ENCODE results near the gene CELSR2.
A peak's percentile ranks its signal among the peaks of the same experiment; 100 is the strongest.
"Not testable (repeated sequence)": the region's sequence is repeated elsewhere in the genome, so short reads cannot be mapped to it uniquely, and the experiment has no call there.

The CELSR2 gene

GRCh38 chr1:109248797-109249629 is at the start of gene CELSR2:
CELSR2 (plus strand) TSS chr1:109249539; CDS start chr1:109250080, 541 bp downstream.
- peak; percentile 55 for DNase-seq (ENCODE audit: low spot score)

- DNase-seq (ENCODE audit: low spot score) = no peak
Measured at GRCh38 chr1:109199710-109200109, 49.6 kb upstream of the CELSR2 start.

DNA sequence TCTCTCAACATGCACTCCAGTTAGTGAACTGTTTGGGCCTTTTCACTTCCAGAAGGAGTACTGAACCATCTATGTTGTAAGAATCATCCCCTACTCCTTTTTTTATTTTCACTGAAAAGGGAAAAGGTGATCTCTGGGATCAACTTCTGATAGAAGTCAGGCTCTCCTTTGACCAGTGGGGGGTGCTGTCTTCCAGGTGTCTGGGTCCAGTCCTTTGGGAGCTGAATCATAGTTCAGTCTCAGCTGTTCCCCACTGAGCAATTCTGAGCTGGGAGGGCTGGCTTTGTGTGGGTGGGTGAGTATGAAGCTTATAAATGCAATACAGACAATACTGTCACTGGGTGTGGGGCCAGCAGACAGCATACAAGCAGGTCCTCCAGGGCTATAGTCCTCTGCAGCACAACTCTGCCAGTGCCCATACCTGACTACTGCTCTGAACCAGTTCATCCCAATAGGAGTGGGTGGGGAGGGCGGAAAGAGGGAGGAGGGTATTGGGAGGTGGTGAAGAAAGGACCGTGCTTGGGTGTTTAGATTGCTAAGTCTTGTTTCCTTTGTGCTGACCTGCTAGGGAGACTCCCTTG is 48.1 kb upstream of the CELSR2 start:
- DNase-seq (ENCODE audit: low spot score) = peak; percentile 45

DNA sequence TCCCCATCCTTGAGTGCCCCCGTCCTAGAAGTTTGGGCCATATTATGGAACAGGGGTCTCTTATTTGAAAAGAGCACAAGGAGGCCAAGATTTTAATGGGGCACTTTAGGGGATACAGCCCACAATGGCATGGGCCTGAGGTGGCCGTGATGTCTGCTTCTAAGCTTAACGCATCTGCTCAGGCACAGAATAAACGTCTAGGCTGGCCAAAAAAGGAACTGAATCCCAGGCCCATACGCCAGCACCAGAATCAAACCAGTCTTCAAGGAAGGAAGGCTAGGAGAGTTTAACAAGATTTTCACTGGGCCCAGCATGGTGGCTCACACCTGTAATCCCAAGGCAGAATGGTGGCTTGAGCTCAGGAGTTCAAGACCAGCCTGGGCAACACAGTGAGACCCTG is 44.9 kb upstream of the CELSR2 start:
- no peak for DNase-seq (ENCODE audit: low spot score)

- DNase-seq (ENCODE audit: low spot score) = no peak
Measured at GRCh38 chr1:109206339-109206738, 43.0 kb upstream of the CELSR2 start.

GRCh38 chr1:109207467-109208103 is 41.8 kb upstream of the CELSR2 start:
- DNase-seq (ENCODE audit: low spot score) = no peak

DNA sequence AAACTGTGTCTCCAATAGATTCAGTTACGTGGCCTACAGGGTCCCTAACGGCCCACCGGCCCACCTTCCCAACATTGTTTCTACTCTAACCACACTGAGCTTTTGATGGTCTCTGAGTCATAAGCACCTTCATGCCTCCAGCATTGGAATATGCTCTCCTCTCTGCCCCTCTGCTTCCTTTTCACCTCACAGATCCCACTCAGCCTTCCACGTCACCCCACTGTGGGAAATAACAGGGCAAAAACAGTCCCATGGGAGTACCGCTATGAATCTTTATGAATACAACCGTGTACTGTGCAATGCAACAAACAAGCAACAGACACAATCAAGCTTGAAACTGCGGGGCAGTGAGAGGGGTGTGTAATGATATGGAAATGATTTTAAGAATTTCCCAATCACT is 40.9 kb upstream of the CELSR2 start:
- DNase-seq (ENCODE audit: low spot score) = no peak

- no peak for DNase-seq (ENCODE audit: low spot score)
Measured at GRCh38 chr1:109208836-109209463, 40.4 kb upstream of the CELSR2 start.

- DNase-seq (ENCODE audit: low spot score) = no peak
Measured at GRCh38 chr1:109210058-109210457, 39.3 kb upstream of the CELSR2 start.

DNA sequence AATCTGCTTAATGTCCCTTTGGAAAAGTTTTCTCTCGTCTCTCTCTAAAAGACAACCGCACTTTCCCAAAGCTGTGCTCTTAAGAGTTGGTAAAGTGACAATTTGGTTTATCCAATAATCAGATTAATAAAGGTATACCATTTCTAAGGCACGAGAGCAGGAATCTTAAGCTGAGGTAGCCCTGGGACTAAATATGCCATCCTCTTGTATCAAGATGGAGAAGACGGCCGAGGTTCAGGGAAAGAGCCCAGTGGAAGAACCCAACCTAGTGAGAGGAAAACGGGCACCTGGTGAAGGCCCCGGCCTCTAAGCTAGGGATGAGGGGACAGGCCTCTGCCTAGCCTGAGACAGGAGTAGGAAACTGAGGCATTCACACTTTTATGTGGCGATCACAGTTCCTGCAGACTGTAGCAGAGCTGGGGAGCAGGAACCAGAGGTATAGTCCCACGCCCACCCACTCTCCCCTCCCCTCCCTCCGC is 36.0 kb upstream of the CELSR2 start:
- DNase-seq (ENCODE audit: low spot score) = no peak

GRCh38 chr1:109213824-109214693 is 35.3 kb upstream of the CELSR2 start, which contains the start of gene SARS1:
SARS1 (plus strand) TSS chr1:109213918; CDS start chr1:109213993, 75 bp downstream.
- DNase-seq (ENCODE audit: low spot score) = peak; percentile 89

DNA sequence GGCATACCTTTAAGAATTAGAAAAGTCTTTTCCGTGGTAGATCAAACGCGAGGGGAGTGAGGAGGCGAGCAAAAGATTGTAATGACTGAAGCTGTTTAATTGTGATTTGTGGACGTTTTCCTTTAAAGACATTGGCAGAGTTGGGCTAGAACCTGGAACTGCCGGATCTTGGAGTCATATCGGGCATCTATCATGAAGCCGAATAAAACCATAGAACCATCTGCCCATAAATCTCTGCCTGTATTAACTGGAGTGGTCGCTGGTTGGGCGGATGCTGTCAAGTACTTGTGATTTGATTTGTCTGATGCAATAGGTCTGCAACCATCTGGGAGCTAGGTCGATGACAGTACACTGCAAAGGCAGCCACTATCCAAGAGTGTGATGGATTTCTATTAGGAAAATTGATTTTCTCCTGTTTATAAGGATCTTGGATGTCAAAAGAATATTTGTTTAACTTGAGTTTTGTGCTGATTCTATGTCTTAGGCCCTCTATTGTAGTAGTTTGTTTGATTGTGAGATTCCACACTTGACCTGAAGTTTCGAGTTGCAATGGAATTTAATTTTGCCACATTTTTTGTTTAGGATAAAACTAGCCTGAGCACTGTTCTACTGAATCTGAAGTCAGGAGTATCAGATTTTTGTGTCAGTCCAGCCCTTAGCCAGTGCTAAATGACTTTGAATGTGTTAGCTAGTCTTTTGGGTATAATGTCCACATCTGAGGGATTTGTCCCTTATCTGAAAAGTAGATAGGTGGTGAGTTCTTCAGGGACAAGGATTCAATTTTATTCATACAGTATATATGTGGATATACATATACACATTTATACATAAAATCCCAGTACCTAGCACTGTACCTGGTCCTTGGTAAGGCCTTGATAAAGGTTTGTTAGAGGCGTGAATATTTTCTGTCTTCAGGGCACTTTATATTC is 34.4 kb upstream of the CELSR2 start:
- DNase-seq (ENCODE audit: low spot score) = peak; percentile 76

DNA sequence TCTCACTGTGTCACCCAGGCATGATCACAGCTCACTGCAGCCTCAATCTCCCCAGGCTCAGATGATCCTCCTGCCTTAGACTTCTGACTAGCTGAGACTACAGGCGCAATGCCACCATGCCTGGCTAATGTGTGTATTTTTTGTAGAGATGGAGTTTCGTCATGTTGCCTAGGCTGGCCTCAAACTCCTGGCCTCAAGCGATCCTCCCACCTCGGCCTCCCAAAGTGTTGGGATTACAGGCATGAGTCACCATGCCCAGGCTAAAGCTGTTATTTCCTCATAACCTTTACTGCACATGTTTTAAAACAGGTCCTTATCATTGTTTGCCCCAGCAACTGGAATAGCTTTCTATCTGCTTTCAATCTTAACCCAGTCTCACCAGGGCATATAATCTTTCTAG is 32.7 kb upstream of the CELSR2 start:
- no peak for DNase-seq (ENCODE audit: low spot score)

- DNase-seq (ENCODE audit: low spot score) = no peak
Measured at GRCh38 chr1:109218516-109218915, 30.8 kb upstream of the CELSR2 start.

GRCh38 chr1:109221201-109221600 is 28.1 kb upstream of the CELSR2 start:
- DNase-seq (ENCODE audit: low spot score) = not testable (repeated sequence)

- DNase-seq (ENCODE audit: low spot score) = no peak
Measured at GRCh38 chr1:109225308-109225707, 24.0 kb upstream of the CELSR2 start.

DNA sequence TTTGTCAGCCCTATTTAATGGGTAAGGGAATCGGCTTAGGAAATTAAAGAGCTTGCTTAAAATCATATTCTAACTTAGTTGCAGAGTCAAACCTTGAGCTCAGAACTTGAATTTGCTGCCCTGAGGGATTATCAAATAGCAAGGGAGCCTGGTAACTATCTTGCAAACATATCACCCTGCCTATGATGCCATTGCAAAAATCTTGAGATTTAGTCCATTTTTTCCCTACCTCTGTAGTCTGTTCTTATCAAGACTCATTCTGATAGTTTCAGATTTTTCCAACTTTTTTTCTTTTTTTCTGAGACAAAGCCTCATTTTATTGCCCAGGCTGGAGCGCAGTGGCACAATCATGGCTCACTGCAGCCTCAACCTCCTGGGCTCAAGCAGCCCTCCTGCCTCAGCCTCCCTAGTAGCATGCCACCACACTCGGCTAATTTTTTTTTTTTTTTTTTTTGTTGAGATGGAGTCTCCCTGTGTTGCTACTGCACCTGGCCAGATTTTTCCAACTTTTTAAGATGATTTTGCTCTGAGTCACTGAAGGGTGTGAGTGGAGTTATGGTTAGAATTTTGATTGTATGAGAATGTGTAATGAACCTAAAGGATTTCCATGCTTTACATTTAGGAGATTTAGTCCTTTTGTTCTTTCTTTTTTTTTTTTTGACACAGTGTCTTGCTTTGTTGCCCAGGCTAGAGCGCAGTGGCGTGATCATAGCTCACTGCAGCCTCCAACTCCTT is 23.5 kb upstream of the CELSR2 start:
- DNase-seq (ENCODE audit: low spot score) = no peak

DNA sequence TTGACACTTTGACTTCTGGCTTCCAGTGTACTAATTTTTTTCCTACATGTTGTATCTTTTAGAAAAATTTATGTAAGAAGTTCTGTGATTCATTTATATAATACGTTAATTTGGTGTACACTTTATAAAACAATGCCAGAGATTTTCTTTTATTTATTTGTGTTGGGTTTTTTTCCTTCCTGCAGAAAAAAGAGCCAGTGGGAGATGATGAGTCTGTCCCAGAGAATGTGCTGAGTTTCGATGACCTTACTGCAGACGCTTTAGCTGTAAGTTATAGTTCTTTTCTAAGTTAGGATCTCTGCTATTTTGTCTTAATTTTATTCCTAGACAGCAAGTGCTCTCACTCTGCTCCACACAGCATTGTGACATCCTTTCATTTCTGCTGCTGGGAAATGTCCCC is 21.2 kb upstream of the CELSR2 start:
- DNase-seq (ENCODE audit: low spot score) = no peak

DNA sequence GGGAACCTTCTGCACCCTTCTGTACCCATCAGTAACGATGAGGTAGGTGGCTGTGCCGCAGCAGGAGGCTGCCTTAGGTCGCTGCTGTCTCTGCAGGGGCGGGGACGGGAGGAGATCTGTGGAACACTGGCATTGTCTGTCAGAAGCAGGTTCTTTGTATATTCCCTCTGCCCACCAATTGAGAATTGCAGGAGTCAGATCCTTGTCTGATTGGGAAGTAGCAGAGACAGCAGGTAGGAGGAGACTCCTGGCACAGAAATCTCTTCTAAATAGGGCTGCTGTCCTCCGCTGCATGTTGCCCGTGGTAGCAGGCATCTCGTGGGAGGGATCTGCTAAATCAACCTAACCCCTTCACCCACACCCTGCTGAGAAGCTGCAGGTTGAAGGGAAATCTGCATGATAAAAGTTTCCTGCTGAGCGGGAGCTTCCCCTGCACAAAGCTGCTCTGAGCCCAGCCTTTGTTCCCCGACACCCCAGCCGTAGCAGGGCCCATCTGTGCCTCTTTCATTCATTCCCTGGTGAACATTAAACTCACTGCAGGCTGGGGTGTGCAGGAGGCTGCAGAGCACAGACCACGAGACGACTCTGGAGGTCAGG is 19.7 kb upstream of the CELSR2 start:
- no peak for DNase-seq (ENCODE audit: low spot score)

Data from activated CD4-positive, alpha-beta T cell treated with anti-CD3 and anti-CD28 coated beads, Interleukin-2, Interleukin-4, amounts not matched to agents 100 ng/mL and 50 ng/mL, durations not matched to agents 16 hours and 8 hours (primary cell).